Upper lobe of left lung (tissue), 6 donors: Measurements from ENCODE around the gene MACROD2. TPM values are rescaled to one million over a fixed set of nuclear protein-coding genes. Genes with fewer than 3 reads are reported as not detected.

Experiments
- ATAC-seq, 2 donors: fragments of 200-7000 bp; cut with Tn5 transposase; one replicate each; pipeline ENCODE4 v1.9.1; 2022; ENCODE audit warnings: mild to moderate bottlenecking in 2 of 2, moderate library complexity in 2 of 2; ENCODE audit not compliant: low FRiP score in 2 of 2
- DNase-seq, 2 donors: peaks; one replicate each; pipeline ENCODE4 v3.0.0-alpha.2; 2019 to 2020
- H3K27ac ChIP-seq, 4 donors: fragments of 200-600 bp; sonication (generic); one replicate each; pipeline ENCODE4 v1.5.1; 2016 to 2019
- H3K27me3 ChIP-seq, 4 donors: fragments of 200-600 bp; sonication (generic); one replicate each; pipeline ENCODE4 v1.5.1; 2017 to 2019
- H3K36me3 ChIP-seq, 4 donors: fragments of 200-600 bp; sonication (generic); one replicate each; pipeline ENCODE4 v1.5.1; 2016 to 2019
- H3K4me1 ChIP-seq, 4 donors: fragments of 200-600 bp; sonication (generic); one replicate each; pipeline ENCODE4 v1.5.1; 2018 to 2019
- H3K4me3 ChIP-seq, 4 donors: fragments of 200-600 bp; sonication (generic); one replicate each; pipeline ENCODE4 v1.5.1; 2017 to 2019; ENCODE audit warnings: mild to moderate bottlenecking in 2 of 4, moderate library complexity in 1 of 4
- H3K9me3 ChIP-seq, 4 donors: fragments of 200-600 bp; sonication (generic); one replicate each; pipeline ENCODE4 v1.5.1; 2018 to 2019
- CTCF ChIP-seq, 6 experiments: fragments of 450-650 bp in 4 of 6; fragments of 200-600 bp in 2 of 6; sonication (generic) in 2 of 6; IDR thresholded peaks; one replicate each; pipeline ENCODE4 v1.5.1; 2016 to 2019; ENCODE audit warnings: antibody characterized with exemption in 6 of 6
- EP300 ChIP-seq, 4 donors: sonication (generic); formaldehyde crosslinking; IDR thresholded peaks; one replicate each; pipeline ENCODE4 v1.5.1; 2017; ENCODE audit warnings: antibody characterized with exemption in 4 of 4, control low read depth in 2 of 4
- POLR2A ChIP-seq, 4 donors: fragments of 450-650 bp; IDR thresholded peaks; one replicate each; pipeline ENCODE4 v1.5.1; 2016 to 2017; ENCODE audit warnings: antibody characterized with exemption in 4 of 4, mild to moderate bottlenecking in 2 of 4
- POLR2AphosphoS5 ChIP-seq, 2 donors: sonication (generic); formaldehyde crosslinking; IDR thresholded peaks; one replicate each; pipeline ENCODE4 v1.5.1; 2017; ENCODE audit warnings: antibody characterized with exemption in 2 of 2
- WGBS, 2 donors: methylation state at CpG; one replicate each; pipeline ENCODE4 v1.1.5; 2017 to 2018; 5-methylcytosine and 5-hydroxymethylcytosine counted together
- total RNA-seq, 6 donors: library from RNA; depleted of rRNA in 4 of 6; stranded (reverse); fragments of >200 nt in 4 of 6; gene quantifications; one replicate each; pipeline versions ENCODE4 v1.1.0 to v1.2.1, GENCODE V29; 2016 to 2021
- donor health status: DM: no; HTN: no; CAD: no; lungs with moderate emphysema.
- donor health status: DM: no; HTN: yes; CAD: no; lungs with severe emphysema.

MACROD2 gene
- total RNA-seq, 6 donors from 2014 or later, result 20.7 to 84.3 (median 36.3) TPM

DNA sequence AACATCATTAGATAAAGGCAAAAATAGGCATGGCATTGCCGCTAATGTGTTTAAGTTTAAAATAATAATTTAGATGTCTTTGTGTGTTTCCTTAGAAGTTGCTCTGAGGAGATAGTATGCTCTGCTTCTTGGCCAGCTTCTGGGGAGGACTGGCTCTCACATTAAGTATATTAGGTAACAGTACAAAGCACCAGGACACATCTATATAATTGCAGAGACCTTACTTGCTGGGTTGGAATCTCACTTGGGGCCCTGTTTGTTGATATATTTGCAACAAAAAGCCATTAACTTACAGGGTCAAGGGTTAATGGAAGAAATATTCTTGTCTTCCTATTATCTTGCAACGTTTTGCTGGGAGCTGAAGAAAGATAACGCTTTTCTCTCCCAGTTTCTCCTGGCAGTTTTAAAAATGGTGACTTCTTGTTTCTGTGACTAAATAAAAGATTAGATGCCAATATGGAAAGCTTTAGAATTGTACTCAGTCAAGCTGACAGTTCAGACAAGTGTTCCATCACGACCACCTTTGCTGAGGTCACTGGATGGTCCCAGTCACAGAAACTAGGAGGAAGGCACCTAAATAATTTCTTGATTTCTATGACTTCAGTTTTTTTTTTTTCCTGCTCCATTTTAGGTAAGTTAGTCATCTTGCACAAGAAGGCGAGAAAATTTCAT lies 804.4 kb downstream of the MACROD2 start:
- ATAC-seq (no peak), DNase-seq (no peak)
- no peaks in the 10 kb centered on the region for H3K4me1 ChIP-seq
- H3K27ac ChIP-seq, result no peak overlapping the region
- no peaks in the 10 kb centered on the region for H3K9me3 ChIP-seq
- WGBS, 2 donors, result 74 to 81% methylated on average over 5 of the region's 5 CpGs
- TF ChIP-seq POLR2A (IDR thresholded peaks at IDR 0.05), result no peak
- no peak for TF ChIP-seq CTCF (IDR thresholded peaks at IDR 0.05)
- no peak for TF ChIP-seq EP300 (IDR thresholded peaks at IDR 0.05)
- TF ChIP-seq POLR2AphosphoS5 (IDR thresholded peaks at IDR 0.05), result no peak
- H3K27me3 ChIP-seq, result no peaks in the 10 kb centered on the region
- no peak overlapping the region for H3K4me3 ChIP-seq
- no peaks in the 10 kb centered on the region for H3K36me3 ChIP-seq

DNA sequence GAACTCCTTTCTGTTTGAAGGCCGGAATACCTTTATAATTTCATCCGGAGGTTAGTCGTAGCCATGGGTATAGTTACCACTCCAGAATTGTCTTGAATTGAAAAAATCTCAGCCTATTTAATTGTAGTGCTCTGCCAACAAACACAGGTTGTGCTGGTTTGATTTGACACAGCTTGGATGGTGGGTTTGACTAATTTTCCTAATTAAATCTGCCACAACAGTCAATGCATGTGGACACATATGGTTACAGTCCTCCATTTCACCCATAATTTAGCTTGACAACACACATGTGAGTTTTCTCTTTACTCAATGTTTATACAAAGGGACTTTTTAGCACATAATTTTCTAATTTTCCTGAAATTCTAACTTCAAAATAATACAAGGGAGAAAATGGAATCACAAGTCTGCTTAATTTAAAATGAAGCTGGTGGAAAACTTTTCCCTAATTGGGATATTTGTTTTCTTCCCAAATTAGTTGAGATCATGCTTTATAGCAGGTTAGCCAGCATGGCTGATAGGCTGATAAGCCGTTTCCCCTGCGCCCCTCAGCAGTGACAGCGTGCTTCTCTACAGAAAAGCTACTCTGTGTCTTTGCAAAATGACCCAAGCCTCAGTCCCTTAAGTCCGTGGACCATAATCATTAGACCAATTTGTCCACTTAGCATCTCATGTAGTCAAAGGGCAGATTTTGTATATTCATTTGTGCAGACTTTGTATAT lies 805.5 kb downstream of the MACROD2 start:
- H3K4me3 ChIP-seq, result no peak overlapping the region
- no peaks in the 10 kb centered on the region for H3K36me3 ChIP-seq
- H3K4me1 ChIP-seq, result no peaks in the 10 kb centered on the region
- no peak for ATAC-seq
- whole genome bisulfite sequencing, 2 donors, result 78 to 87% methylated on average over 7 of the region's 7 CpGs
- no peak for DNase-seq
- TF ChIP-seq POLR2AphosphoS5 (IDR thresholded peaks at IDR 0.05) (no peak), CTCF (IDR thresholded peaks at IDR 0.05) (no peak), POLR2A (IDR thresholded peaks at IDR 0.05) (no peak), EP300 (IDR thresholded peaks at IDR 0.05) (no peak)
- no peak overlapping the region for H3K27ac ChIP-seq
- no peaks in the 10 kb centered on the region for H3K9me3 ChIP-seq
- H3K27me3 ChIP-seq, result no peaks in the 10 kb centered on the region

- no peak for TF ChIP-seq POLR2AphosphoS5 (IDR thresholded peaks at IDR 0.05)
- no peak for TF ChIP-seq CTCF (IDR thresholded peaks at IDR 0.05)
- no peak for TF ChIP-seq POLR2A (IDR thresholded peaks at IDR 0.05)
- TF ChIP-seq EP300 (IDR thresholded peaks at IDR 0.05), result no peak
- ATAC-seq, result no peak
- Histone ChIP-seq H3K36me3 (no peaks in the 10 kb centered on the region), H3K4me3 (no peak overlapping the region), H3K27me3 (no peaks in the 10 kb centered on the region), H3K27ac (no peak overlapping the region), H3K4me1 (no peaks in the 10 kb centered on the region), H3K9me3 (peaks cover 0 to under 1% (median 0%) of the 10 kb centered on the region in 4 donors)
- WGBS, 2 donors, result 88 to 92% methylated on average over 5 of the region's 5 CpGs
- no peak for DNase-seq
Measured at GRCh38 chr20:14801591-14802325, 806.4 kb downstream of the MACROD2 start.

GRCh38 chr20:14807224-14807623 lies 811.9 kb downstream of the MACROD2 start:
- DNase-seq (no peak), ATAC-seq (no peak)
- Histone ChIP-seq H3K4me3 (no peak overlapping the region), H3K27me3 (no peaks in the 10 kb centered on the region), H3K27ac (no peak overlapping the region), H3K36me3 (no peaks in the 10 kb centered on the region), H3K4me1 (no peaks in the 10 kb centered on the region), H3K9me3 (peaks cover 0 to 9% (median 6%) of the 10 kb centered on the region in 4 donors)
- 81 to 92% methylated on average over 2 of the region's 2 CpGs for WGBS, 2 donors
- TF ChIP-seq POLR2AphosphoS5 (IDR thresholded peaks at IDR 0.05) (no peak), EP300 (IDR thresholded peaks at IDR 0.05) (no peak), CTCF (IDR thresholded peaks at IDR 0.05) (no peak), POLR2A (IDR thresholded peaks at IDR 0.05) (no peak)
